Testis (tissue), 3 donors: ENCODE data around the gene ZNF771. TPM values are rescaled to one million over a fixed set of nuclear protein-coding genes. Genes with fewer than 3 reads are reported as not detected.

Source experiments
- DNase-seq: peaks from one replicate; pipeline ENCODE4 v3.0.0-alpha.2; 2019
- H3K27ac ChIP-seq, 2 donors: fragments of 200-600 bp; sonication (generic); one replicate each; pipeline ENCODE4 v1.5.1; 2019
- H3K27me3 ChIP-seq: fragments of 200-600 bp; sonication (generic); one replicate; pipeline ENCODE4 v1.5.1; 2019
- H3K36me3 ChIP-seq: fragments of 200-600 bp; sonication (generic); one replicate; pipeline ENCODE4 v1.5.1; 2017; ENCODE audit warnings: low read depth; ENCODE audit errors: missing control alignments
- H3K4me1 ChIP-seq: fragments of 200-600 bp; sonication (generic); one replicate; pipeline ENCODE4 v1.5.1; 2019
- H3K4me3 ChIP-seq, 2 donors: fragments of 200-600 bp; sonication (generic); one replicate each; pipeline ENCODE4 v1.5.1; 2017 to 2019
- H3K9me3 ChIP-seq: fragments of 200-600 bp; sonication (generic); one replicate; pipeline ENCODE4 v1.5.1; 2017
- CTCF ChIP-seq, 3 experiments: fragments of 450-650 bp in 2 of 3; fragments of 200-600 bp in 1 of 3; sonication (generic) in 1 of 3; IDR thresholded peaks; one replicate each; pipeline ENCODE4 v1.5.1; 2016 to 2019; ENCODE audit warnings: antibody characterized with exemption in 3 of 3, mild to moderate bottlenecking in 2 of 3, moderate library complexity in 1 of 3
- POLR2A ChIP-seq: fragments of 450-650 bp; IDR thresholded peaks from one replicate; pipeline ENCODE4 v1.6.1; 2017; ENCODE audit warnings: antibody characterized with exemption, mild to moderate bottlenecking, moderate library complexity
- WGBS, 2 donors: methylation state at CpG; one replicate each; pipeline ENCODE4 v1.1.5; 2018; 5-methylcytosine and 5-hydroxymethylcytosine counted together
- intact Hi-C: fragments of 100-400 bp; cut with DNase I; formaldehyde crosslinking; loops from one replicate; pipeline ENCODE4 v1.15.1; 2023; ENCODE audit warnings: low total_unique reads
- polyA plus RNA-seq: library from polyadenylated mRNA; stranded (reverse); fragments of 350-450 nt; fragmentation: Illumina TruSeq; extraction: RNeasy Lipid Tissue Mini Kit (QIAGEN cat#74804); gene quantifications from one replicate; pipeline ENCODE4 v1.2.3, GENCODE V29; 2014; ENCODE audit warnings: low read depth, low replicate concordance; ENCODE audit not compliant: insufficient read depth
- total RNA-seq, 2 donors: library from RNA; depleted of rRNA; stranded (reverse); fragments of >200 nt; gene quantifications; one replicate each; pipeline ENCODE4 v1.2.3, GENCODE V29; 2016

ZNF771 gene
- total and polyA plus RNA-seq, 3 donors from 2014 or later, result 3.0 to 37.2 (median 35.6) TPM

GRCh38 chr16:30370456-30371247 lies 36.8 kb upstream of the ZNF771 start, which contains the start of gene TBC1D10B:
Gene TBC1D10B (minus strand): TSS chr16:30370494. CDS start chr16:30370183, 311 bp downstream.
- WGBS, 2 donors, result 0% methylated on average over 24 to 40 of the region's 40 CpGs
- Histone ChIP-seq H3K27ac (peak within 1 kb of the TSS; percentile 79 to 90), H3K9me3 (no peaks in the 10 kb centered on the region), H3K36me3 (no peaks in the 10 kb centered on the region), H3K4me3 (peak within 1 kb of the TSS; percentile 82 to 87), H3K4me1 (peaks cover 26% of the 10 kb centered on the region), H3K27me3 (no peaks in the 10 kb centered on the region)
- TF ChIP-seq CTCF (IDR thresholded peaks at IDR 0.05) (peak in 1 of 3 experiments; percentile 39), POLR2A (peak; percentile 5)
- intact Hi-C loops, result no loop called here
- peak; percentile 99 for DNase-seq

- Histone ChIP-seq H3K4me3 (peak overlapping the region; percentile 43 to 60), H3K27me3 (no peaks in the 10 kb centered on the region), H3K9me3 (no peaks in the 10 kb centered on the region), H3K36me3 (no peaks in the 10 kb centered on the region), H3K27ac (peak overlapping the region; percentile 79 to 83), H3K4me1 (peaks cover 26% of the 10 kb centered on the region)
- WGBS, 2 donors, result 13 to 16% methylated on average over 11 of the region's 11 CpGs
- intact Hi-C loops, result no loop called here
- TF ChIP-seq CTCF (IDR thresholded peaks at IDR 0.05) (no peak), POLR2A (no peak)
- no peak for DNase-seq
These were observed 36.1 kb upstream of the ZNF771 start for GRCh38 chr16:30371248-30371816.

- no peak for TF ChIP-seq CTCF (IDR thresholded peaks at IDR 0.05)
- TF ChIP-seq POLR2A, result no peak
- intact Hi-C loops, result no loop called here
- Histone ChIP-seq H3K27ac (no peak overlapping the region), H3K9me3 (no peaks in the 10 kb centered on the region), H3K36me3 (no peaks in the 10 kb centered on the region), H3K4me3 (no peak overlapping the region), H3K4me1 (peaks cover 22% of the 10 kb centered on the region), H3K27me3 (no peaks in the 10 kb centered on the region)
- WGBS, 2 donors, result 41 to 57% methylated on average over 6 of the region's 6 CpGs
- no peak for DNase-seq
These were observed 35.2 kb upstream of the ZNF771 start for GRCh38 chr16:30372038-30372712.

- DNase-seq, result no peak
- Histone ChIP-seq H3K4me1 (peaks cover 22% of the 10 kb centered on the region), H3K4me3 (no peak overlapping the region), H3K9me3 (no peaks in the 10 kb centered on the region), H3K36me3 (no peaks in the 10 kb centered on the region), H3K27ac (no peak overlapping the region), H3K27me3 (no peaks in the 10 kb centered on the region)
- WGBS, 2 donors, result 91 to 93% methylated on average over 5 of the region's 5 CpGs
- TF ChIP-seq POLR2A, result no peak
- TF ChIP-seq CTCF (IDR thresholded peaks at IDR 0.05), result no peak
- intact Hi-C loops, result no loop called here
These were observed 34.7 kb upstream of the ZNF771 start for GRCh38 chr16:30372725-30373124.
